Stimulated activated CD8-positive, alpha-beta memory T cell treated with anti-CD3 and anti-CD28 coated beads, Interleukin-7, amount 100 ng/mL, for 4 hours (primary cell): Measurements from ENCODE around the gene HOXA13.

ENCODE experiments used
- DNase-seq, 2 donors: peaks; one replicate each; pipeline ENCODE4 v3.0.0-alpha.2; 2020; ENCODE audit warnings: low read depth in 2 of 2

The HOXA13 gene

GRCh38 chr7:27148031-27148755 is 51.7 kb downstream of the HOXA13 start:
- no peak for DNase-seq

- no peak for DNase-seq
Observed at GRCh38 chr7:27147199-27148030, 52.5 kb downstream of the HOXA13 start, which contains the start of gene HOXA6. TSS of gene HOXA6 (minus strand) at chr7:27147774. CDS start at chr7:27147749, 25 bp downstream.

GRCh38 chr7:27146491-27147198 is 53.2 kb downstream of the HOXA13 start:
- DNase-seq: no peak

- no peak for DNase-seq
Observed at GRCh38 chr7:27145914-27146412, 53.9 kb downstream of the HOXA13 start.

- no peak for DNase-seq
Observed at GRCh38 chr7:27145165-27145913, 54.6 kb downstream of the HOXA13 start.

GRCh38 chr7:27144781-27145164 is 55.1 kb downstream of the HOXA13 start:
- no peak for DNase-seq
